Ovary (tissue), 3 donors: ENCODE measurements around the gene PPP1R36.

Experiments
- CTCF ChIP-seq, 3 donors: fragments of 450-650 bp in 2 of 3; fragments of 200-600 bp in 1 of 3; IDR thresholded peaks; one replicate each; pipeline versions ENCODE4 v1.5.1 to v1.8.0; 2016 to 2022; ENCODE audit warnings: antibody characterized with exemption in 3 of 3, mild to moderate bottlenecking in 1 of 3
- EP300 ChIP-seq: sonication (generic); formaldehyde crosslinking; IDR thresholded peaks from one replicate; pipeline ENCODE4 v1.6.1; 2017; ENCODE audit warnings: antibody characterized with exemption
- POLR2A ChIP-seq: fragments of 450-650 bp; IDR thresholded peaks from one replicate; pipeline ENCODE4 v1.6.1; 2017; ENCODE audit warnings: antibody characterized with exemption, mild to moderate bottlenecking, moderate library complexity
- donor health status: DM: no; HTN: no; CAD: no.

- TF ChIP-seq CTCF (IDR thresholded peaks at IDR 0.05) (no peak), POLR2A (no peak), EP300 (no peak)
These were observed 13.1 kb upstream of the PPP1R36 start for GRCh38 chr14:64536488-64537245.
